ENCODE data around the gene KATNIP.

DNA sequence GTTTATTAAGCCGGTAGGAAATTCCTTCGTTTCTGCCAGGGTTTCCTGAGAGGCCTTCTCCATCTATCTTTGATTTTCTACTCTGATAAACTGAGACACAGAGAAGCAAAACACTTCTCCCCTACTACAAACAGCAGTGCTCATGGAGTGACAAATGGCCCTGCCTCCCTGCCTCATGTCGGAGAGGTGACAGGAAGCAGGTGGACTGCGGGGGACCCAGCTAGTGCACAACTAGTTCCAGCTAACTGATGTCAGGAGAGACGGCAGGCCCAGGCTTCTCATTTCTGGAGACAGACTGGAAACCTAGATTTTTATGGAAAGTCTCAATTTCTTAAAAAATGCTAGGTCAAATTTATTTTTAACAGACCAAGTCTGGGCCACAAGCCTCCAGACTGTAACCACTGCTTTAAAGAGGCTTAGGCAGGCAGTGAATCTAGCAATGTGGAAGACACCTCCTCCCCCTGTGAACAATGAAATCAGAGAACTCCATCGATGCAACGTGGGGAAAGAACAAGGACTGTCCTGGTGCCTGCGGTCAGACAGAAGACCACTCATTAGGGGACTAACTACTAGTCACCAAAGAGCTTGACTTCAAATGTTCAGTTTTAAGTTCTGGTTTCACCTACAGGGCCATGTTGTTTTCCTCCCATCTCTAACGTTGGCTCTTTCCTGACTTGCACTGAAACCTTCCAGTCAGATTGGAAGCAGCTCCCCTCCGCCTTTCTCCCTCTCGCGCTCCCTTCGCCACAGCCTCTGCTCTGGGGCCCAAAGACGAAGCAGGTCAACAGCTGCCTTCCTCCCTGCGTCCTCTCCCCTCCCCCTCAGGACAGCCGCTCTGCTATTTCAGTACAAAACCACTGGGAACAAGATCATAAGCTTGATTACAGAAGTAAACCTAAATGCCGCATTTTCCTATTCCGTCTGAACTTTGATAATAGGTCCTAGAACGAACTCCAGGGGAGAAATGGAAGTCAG lies 17.8 kb upstream of the KATNIP start:
- TF ChIP-seq ZNF146 (tag by site-specific recombination; IDR thresholded peaks at IDR 0.05) (no peak), ZNF473 (tag by site-specific recombination; IDR thresholded peaks at IDR 0.05) (no peak), ZNF335 (tag by site-specific recombination; conservative IDR thresholded peaks at IDR 0.05) (no peak), YY1 (tag by site-specific recombination; IDR thresholded peaks at IDR 0.05) (no peak)
- TF ChIP-seq, protein P1, sequence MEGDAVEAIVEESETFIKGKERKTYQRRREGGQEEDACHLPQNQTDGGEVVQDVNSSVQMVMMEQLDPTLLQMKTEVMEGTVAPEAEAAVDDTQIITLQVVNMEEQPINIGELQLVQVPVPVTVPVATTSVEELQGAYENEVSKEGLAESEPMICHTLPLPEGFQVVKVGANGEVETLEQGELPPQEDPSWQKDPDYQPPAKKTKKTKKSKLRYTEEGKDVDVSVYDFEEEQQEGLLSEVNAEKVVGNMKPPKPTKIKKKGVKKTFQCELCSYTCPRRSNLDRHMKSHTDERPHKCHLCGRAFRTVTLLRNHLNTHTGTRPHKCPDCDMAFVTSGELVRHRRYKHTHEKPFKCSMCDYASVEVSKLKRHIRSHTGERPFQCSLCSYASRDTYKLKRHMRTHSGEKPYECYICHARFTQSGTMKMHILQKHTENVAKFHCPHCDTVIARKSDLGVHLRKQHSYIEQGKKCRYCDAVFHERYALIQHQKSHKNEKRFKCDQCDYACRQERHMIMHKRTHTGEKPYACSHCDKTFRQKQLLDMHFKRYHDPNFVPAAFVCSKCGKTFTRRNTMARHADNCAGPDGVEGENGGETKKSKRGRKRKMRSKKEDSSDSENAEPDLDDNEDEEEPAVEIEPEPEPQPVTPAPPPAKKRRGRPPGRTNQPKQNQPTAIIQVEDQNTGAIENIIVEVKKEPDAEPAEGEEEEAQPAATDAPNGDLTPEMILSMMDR (tag by site-specific recombination; IDR thresholded peaks at IDR 0.05) = no peak
- TF ChIP-seq, protein P2, sequence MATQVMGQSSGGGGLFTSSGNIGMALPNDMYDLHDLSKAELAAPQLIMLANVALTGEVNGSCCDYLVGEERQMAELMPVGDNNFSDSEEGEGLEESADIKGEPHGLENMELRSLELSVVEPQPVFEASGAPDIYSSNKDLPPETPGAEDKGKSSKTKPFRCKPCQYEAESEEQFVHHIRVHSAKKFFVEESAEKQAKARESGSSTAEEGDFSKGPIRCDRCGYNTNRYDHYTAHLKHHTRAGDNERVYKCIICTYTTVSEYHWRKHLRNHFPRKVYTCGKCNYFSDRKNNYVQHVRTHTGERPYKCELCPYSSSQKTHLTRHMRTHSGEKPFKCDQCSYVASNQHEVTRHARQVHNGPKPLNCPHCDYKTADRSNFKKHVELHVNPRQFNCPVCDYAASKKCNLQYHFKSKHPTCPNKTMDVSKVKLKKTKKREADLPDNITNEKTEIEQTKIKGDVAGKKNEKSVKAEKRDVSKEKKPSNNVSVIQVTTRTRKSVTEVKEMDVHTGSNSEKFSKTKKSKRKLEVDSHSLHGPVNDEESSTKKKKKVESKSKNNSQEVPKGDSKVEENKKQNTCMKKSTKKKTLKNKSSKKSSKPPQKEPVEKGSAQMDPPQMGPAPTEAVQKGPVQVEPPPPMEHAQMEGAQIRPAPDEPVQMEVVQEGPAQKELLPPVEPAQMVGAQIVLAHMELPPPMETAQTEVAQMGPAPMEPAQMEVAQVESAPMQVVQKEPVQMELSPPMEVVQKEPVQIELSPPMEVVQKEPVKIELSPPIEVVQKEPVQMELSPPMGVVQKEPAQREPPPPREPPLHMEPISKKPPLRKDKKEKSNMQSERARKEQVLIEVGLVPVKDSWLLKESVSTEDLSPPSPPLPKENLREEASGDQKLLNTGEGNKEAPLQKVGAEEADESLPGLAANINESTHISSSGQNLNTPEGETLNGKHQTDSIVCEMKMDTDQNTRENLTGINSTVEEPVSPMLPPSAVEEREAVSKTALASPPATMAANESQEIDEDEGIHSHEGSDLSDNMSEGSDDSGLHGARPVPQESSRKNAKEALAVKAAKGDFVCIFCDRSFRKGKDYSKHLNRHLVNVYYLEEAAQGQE (tag by site-specific recombination; IDR thresholded peaks at IDR 0.05) = no peak
- TF ChIP-seq, protein P3, sequence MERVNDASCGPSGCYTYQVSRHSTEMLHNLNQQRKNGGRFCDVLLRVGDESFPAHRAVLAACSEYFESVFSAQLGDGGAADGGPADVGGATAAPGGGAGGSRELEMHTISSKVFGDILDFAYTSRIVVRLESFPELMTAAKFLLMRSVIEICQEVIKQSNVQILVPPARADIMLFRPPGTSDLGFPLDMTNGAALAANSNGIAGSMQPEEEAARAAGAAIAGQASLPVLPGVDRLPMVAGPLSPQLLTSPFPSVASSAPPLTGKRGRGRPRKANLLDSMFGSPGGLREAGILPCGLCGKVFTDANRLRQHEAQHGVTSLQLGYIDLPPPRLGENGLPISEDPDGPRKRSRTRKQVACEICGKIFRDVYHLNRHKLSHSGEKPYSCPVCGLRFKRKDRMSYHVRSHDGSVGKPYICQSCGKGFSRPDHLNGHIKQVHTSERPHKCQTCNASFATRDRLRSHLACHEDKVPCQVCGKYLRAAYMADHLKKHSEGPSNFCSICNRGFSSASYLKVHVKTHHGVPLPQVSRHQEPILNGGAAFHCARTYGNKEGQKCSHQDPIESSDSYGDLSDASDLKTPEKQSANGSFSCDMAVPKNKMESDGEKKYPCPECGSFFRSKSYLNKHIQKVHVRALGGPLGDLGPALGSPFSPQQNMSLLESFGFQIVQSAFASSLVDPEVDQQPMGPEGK (tag by site-specific recombination; IDR thresholded peaks at IDR 0.05) = no peak
- TF ChIP-seq, protein P4, sequence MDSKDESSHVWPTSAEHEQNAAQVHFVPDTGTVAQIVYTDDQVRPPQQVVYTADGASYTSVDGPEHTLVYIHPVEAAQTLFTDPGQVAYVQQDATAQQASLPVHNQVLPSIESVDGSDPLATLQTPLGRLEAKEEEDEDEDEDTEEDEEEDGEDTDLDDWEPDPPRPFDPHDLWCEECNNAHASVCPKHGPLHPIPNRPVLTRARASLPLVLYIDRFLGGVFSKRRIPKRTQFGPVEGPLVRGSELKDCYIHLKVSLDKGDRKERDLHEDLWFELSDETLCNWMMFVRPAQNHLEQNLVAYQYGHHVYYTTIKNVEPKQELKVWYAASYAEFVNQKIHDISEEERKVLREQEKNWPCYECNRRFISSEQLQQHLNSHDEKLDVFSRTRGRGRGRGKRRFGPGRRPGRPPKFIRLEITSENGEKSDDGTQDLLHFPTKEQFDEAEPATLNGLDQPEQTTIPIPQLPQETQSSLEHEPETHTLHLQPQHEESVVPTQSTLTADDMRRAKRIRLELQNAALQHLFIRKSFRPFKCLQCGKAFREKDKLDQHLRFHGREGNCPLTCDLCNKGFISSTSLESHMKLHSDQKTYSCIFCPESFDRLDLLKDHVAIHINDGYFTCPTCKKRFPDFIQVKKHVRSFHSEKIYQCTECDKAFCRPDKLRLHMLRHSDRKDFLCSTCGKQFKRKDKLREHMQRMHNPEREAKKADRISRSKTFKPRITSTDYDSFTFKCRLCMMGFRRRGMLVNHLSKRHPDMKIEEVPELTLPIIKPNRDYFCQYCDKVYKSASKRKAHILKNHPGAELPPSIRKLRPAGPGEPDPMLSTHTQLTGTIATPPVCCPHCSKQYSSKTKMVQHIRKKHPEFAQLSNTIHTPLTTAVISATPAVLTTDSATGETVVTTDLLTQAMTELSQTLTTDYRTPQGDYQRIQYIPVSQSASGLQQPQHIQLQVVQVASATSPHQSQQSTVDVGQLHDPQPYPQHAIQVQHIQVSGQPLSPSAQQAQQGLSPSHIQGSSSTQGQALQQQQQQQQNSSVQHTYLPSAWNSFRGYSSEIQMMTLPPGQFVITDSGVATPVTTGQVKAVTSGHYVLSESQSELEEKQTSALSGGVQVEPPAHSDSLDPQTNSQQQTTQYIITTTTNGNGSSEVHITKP (tag by site-specific recombination; IDR thresholded peaks at IDR 0.05) = no peak
- TF ChIP-seq, protein P5, sequence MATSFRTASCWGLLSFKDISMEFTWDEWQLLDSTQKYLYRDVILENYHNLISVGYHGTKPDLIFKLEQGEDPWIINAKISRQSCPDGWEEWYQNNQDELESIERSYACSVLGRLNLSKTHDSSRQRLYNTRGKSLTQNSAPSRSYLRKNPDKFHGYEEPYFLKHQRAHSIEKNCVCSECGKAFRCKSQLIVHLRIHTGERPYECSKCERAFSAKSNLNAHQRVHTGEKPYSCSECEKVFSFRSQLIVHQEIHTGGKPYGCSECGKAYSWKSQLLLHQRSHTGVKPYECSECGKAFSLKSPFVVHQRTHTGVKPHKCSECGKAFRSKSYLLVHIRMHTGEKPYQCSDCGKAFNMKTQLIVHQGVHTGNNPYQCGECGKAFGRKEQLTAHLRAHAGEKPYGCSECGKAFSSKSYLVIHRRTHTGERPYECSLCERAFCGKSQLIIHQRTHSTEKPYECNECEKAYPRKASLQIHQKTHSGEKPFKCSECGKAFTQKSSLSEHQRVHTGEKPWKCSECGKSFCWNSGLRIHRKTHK (tag by site-specific recombination; IDR thresholded peaks at IDR 0.05) = no peak

Measured in HEK293 (cell line).